Type B pancreatic cell (in vitro differentiated cells): ENCODE results near the gene C9orf72. TPM values are rescaled to one million over a fixed set of nuclear protein-coding genes. Genes with fewer than 3 reads are reported as not detected.

ENCODE experiments used
- DNase-seq: peaks from one replicate; pipeline ENCODE4 v3.0.0; 2021; ENCODE audit warnings: mixed read lengths; ENCODE audit not compliant: unreplicated experiment; ENCODE audit errors: extremely low spot score
- H3K27ac Mint-ChIP-seq: 2 replicates; pipeline ENCODE4 v1.8.0; 2021; ENCODE audit warnings: mild to moderate bottlenecking, mixed read lengths
- H3K27me3 Mint-ChIP-seq: 2 replicates; pipeline ENCODE4 v1.8.0; 2021; ENCODE audit warnings: mixed read lengths
- H3K36me3 Mint-ChIP-seq: 2 replicates; pipeline ENCODE4 v1.8.0; 2021; ENCODE audit warnings: mixed read lengths
- H3K4me1 Mint-ChIP-seq: one replicate; pipeline ENCODE4 v1.8.0; 2021; ENCODE audit warnings: mixed read lengths; ENCODE audit not compliant: unreplicated experiment
- H3K4me3 Mint-ChIP-seq: 2 replicates; pipeline ENCODE4 v1.8.0; 2021; ENCODE audit warnings: mild to moderate bottlenecking, mixed read lengths
- H3K9me3 Mint-ChIP-seq: 2 replicates; pipeline ENCODE4 v1.8.0; 2021; ENCODE audit warnings: mixed read lengths
- total RNA-seq: library from RNA; stranded (reverse); gene quantifications from 2 replicates; pipeline ENCODE4 v1.2.1, GENCODE V29; 2021; ENCODE audit warnings: low replicate concordance
- TF ChIP-seq, protein P1 (sequence below): fragments of 200-600 bp; sonication (generic); conservative IDR thresholded peaks from 2 replicates; pipeline ENCODE4 v1.5.0; 2021; ENCODE audit warnings: antibody characterized with exemption, mild to moderate bottlenecking

C9orf72 gene
- total RNA-seq, 1 donor from 2014 or later, result 18.7 TPM

DNA sequence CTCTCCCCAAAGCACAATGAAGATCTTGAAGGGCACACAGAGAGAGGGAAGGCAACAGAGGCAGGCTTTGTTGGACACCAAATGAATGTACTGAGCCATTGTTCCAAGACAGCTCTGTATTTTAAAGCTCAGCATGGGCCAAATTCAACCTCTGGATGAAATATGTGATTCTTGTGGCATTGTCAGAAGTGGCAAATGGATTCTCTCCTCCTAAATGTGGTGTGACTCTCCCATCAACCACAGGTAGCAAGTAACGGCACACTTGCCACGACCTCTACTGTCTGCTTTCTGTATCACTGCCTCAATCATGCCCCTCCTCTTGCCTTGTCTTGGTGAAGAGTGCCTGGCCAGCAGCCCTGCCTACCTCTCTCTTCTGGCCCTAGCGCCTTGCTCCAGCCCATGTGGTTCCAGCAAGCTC lies 37.6 kb downstream of the C9orf72 start:
- H3K4me3 Mint-ChIP-seq, result no peak overlapping the region

DNA sequence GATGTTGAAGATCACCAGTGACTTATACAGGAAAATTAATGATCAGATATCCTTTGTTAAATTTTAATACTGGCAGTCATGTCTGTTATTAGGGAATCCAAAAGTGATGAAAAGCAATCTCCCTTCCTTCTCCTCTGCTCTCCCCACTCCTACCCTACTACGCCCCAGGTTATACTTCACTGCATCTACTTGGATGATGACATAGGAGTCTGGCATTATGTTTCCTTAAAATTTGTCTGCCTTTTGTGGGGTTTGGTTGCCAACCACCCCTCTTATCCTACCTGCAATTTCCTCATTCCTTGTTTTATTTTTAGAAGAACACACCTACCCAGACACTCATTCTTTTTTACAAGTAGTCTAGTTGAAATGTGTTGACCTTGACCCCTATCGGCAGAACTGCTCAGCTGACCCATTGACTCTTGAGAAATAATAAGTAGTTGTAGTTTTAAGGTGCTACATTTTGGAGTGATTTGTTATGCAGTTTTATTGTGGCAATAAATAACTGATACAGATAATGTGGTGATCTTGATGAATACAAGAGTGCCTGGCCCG lies 38.5 kb downstream of the C9orf72 start:
- H3K4me3 Mint-ChIP-seq, result no peak overlapping the region
- no peak for DNase-seq
- no peak overlapping the region for H3K27ac Mint-ChIP-seq
- peaks cover 49% of the 10 kb centered on the region for H3K4me1 Mint-ChIP-seq
- H3K9me3 Mint-ChIP-seq, result no peaks in the 10 kb centered on the region
- no peaks in the 10 kb centered on the region for H3K36me3 Mint-ChIP-seq
- TF ChIP-seq, protein P1, sequence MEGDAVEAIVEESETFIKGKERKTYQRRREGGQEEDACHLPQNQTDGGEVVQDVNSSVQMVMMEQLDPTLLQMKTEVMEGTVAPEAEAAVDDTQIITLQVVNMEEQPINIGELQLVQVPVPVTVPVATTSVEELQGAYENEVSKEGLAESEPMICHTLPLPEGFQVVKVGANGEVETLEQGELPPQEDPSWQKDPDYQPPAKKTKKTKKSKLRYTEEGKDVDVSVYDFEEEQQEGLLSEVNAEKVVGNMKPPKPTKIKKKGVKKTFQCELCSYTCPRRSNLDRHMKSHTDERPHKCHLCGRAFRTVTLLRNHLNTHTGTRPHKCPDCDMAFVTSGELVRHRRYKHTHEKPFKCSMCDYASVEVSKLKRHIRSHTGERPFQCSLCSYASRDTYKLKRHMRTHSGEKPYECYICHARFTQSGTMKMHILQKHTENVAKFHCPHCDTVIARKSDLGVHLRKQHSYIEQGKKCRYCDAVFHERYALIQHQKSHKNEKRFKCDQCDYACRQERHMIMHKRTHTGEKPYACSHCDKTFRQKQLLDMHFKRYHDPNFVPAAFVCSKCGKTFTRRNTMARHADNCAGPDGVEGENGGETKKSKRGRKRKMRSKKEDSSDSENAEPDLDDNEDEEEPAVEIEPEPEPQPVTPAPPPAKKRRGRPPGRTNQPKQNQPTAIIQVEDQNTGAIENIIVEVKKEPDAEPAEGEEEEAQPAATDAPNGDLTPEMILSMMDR, result no peak
- no peaks in the 10 kb centered on the region for H3K27me3 Mint-ChIP-seq

More for the DNA sequence above, 37.6 kb downstream of the C9orf72 start:
- H3K4me1 Mint-ChIP-seq, result peaks cover 52% of the 10 kb centered on the region
- H3K27ac Mint-ChIP-seq, result no peak overlapping the region
- TF ChIP-seq, protein P1, result peak; percentile 50
- no peak for DNase-seq
- no peaks in the 10 kb centered on the region for H3K27me3 Mint-ChIP-seq
- no peaks in the 10 kb centered on the region for H3K36me3 Mint-ChIP-seq
- H3K9me3 Mint-ChIP-seq, result no peaks in the 10 kb centered on the region

DNA sequence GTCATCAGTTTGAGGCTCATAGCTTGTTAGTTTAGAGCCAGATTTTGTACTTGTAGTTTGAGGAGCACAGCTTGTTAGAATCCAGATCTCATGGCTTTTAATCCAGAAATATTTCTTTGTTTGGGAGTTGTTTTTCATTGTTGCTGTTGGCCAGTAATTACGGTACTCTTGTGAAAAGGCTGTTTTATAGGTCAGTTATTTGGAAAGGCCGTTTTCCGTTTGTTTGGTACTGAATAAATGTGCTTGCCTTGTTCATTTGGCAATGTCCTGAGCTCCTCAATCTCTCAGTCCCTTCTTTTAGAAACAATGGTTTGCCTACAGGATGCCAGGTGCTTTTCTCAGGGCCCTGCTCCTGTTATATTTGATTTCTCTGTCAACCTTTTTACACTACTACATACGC lies 39.1 kb downstream of the C9orf72 start:
- no peak for DNase-seq
- H3K36me3 Mint-ChIP-seq, result no peaks in the 10 kb centered on the region
- no peak overlapping the region for H3K27ac Mint-ChIP-seq
- peaks cover 49% of the 10 kb centered on the region for H3K4me1 Mint-ChIP-seq
- TF ChIP-seq, protein P1, result no peak
- H3K27me3 Mint-ChIP-seq, result no peaks in the 10 kb centered on the region
- no peaks in the 10 kb centered on the region for H3K9me3 Mint-ChIP-seq
- H3K4me3 Mint-ChIP-seq, result no peak overlapping the region

DNA sequence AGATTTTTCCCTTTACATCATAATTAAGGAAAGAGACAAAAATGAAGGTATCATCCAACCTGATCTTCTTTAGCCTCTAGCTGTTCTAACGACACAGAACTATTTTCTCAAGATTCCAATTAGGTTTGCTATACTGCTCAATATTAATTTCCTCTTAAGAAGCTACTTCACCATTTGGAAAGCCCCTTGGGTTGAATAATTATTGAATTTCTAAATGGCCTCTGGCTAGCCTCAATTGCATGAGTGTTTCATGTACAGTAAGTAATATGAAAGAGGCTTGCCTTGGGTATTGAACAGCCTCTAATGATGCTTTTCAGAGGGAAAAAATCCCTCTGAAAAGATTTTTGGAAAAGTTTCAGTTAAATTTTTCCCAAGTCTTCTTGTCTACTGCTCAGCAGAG lies 40.0 kb downstream of the C9orf72 start:
- Mint-ChIP-seq H3K27ac (no peak overlapping the region), H3K9me3 (no peaks in the 10 kb centered on the region), H3K36me3 (no peaks in the 10 kb centered on the region), H3K4me1 (peaks cover 42% of the 10 kb centered on the region), H3K4me3 (peak overlapping the region; percentile 31), H3K27me3 (no peaks in the 10 kb centered on the region)
- TF ChIP-seq, protein P1, result no peak
- DNase-seq, result no peak

DNA sequence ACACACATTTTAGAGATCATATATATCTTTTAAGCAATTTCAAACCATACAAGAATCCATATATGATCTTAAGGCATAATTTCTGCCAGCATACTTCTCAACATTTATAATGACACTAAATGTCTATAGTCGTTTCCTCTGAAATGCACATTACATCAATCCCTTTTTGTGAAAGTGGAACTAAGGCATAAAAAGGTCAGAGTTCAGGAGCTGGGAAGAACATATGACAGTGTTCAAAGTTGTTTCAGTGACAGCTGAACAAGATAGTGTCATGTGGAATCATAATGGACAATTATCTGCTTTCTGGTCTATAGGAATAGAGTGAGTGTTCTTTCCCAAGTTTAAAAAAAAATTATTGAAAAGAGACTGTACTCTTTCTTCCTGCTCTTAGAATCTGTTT lies 41.2 kb downstream of the C9orf72 start:
- no peak overlapping the region for H3K4me3 Mint-ChIP-seq
- TF ChIP-seq, protein P1, result no peak
- peaks cover 47% of the 10 kb centered on the region for H3K4me1 Mint-ChIP-seq
- H3K9me3 Mint-ChIP-seq, result no peaks in the 10 kb centered on the region
- H3K27me3 Mint-ChIP-seq, result no peaks in the 10 kb centered on the region
- H3K36me3 Mint-ChIP-seq, result no peaks in the 10 kb centered on the region
- no peak overlapping the region for H3K27ac Mint-ChIP-seq
- no peak for DNase-seq
